ENCODE results near the gene KIAA2012.

KIAA2012 gene

DNA sequence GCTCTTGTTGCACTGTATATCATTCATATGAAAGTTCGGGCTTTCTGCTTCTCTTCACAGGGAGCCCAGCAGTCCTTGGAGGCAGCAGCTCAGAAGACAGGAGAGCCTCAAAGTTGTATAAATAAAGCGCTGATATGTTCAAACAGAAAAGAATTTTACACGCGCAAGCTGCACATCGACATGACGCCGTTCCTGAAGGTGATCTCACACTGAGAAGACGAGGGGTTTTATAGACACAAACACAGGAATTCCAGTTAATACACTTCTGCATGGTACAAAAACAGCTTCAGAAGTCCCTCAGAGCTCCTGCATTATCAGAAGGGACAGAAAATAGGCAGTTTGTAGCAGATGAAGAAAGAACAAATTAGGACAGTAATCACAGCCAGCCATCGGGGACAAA is 81.6 kb downstream of the KIAA2012 start:
- no peak for DNase-seq

DNA sequence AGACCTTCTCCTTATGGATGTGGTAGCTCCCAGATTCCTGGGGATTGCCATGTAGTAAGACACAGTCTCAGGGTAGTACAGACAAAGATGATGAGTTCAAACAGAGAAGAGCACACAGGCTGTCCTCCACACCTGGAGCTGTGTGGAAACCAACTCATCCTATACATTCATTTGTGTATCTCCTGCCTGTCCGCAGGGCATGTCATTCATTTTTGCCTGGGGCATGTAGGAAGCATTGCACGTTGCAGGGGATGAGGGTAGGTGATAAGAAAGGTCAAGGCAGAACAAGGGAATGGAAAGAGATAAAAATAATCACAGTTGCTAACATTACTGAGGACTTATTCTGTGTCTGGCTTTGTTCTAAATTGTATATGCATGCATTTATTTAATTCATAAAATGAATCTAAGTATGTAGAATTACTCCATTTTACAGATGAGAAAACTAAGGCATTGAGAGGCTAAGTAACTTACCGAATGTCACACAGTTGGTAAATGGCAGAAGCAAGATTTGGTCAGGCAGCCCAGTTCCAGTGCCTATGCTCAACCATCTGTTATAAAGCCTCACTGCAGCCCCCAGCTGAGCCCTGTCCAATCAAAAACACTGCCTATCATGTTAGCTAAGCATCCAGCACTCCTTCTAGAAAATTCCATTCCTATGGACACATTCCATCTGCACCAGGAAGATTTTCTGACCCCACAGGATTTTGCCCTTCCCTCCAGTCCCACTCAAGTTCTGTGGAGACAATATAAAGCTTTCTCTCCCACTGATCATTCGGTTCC is 84.3 kb downstream of the KIAA2012 start:
- no peak for DNase-seq

GRCh38 chr2:202158796-202159195 is 85.7 kb downstream of the KIAA2012 start:
- no peak for DNase-seq

DNA sequence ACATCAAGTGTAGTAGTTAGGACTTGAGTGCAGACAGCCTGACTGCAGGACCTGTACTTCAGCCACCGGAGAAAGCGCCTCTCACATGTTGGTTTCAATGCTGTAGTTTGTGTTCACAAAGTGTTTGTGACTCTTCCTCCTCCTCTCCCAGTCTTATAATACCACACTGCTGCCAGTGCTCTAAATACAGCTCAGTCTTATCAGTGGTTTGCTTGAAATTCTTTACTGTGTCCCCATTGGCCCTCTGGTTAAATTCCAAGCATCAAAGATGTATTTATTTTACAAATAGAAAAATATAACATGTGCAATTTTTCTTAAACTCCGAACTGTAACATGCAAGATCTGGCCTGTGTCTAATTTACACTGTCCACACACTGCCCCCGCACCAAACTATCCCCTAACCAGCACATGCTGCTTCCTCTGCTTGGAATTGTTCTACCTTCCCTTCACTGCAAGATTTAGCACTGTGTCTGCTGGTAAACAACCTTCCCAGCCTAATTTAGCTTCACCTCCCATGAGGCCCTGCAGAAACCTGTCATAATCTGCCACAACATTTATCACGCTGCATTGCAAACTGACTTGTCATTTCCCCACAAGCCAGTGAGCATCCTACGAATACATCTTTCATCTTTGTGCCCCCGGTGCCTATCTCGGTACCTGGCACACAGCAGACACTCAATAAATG is 88.2 kb downstream of the KIAA2012 start:
- DNase-seq: no peak

- DNase-seq: no peak
Observed at GRCh38 chr2:202164411-202164810, 91.4 kb downstream of the KIAA2012 start.

GRCh38 chr2:202165208-202165607 is 92.2 kb downstream of the KIAA2012 start:
- no peak for DNase-seq

DNA sequence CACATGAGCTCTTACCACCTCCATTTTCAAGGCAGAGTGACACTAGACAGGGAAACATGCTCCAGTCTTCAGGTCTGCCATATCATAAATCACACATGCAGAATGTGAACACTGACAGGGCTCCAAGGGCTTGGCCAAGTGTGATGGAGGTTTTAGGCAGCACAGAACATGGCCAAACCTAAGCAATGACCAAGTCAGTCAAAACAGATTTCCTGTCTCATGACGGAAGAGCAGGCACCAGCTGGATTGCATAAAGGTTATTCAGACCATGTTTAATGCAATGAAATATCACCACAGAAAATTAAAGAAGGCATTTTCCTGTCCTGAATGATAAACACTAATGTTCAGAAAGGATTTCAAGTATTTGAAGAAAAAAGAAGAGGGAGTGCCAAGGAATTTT is 92.9 kb downstream of the KIAA2012 start:
- DNase-seq: no peak

- no peak for DNase-seq
Observed at GRCh38 chr2:202169131-202169530, 96.1 kb downstream of the KIAA2012 start.

DNA sequence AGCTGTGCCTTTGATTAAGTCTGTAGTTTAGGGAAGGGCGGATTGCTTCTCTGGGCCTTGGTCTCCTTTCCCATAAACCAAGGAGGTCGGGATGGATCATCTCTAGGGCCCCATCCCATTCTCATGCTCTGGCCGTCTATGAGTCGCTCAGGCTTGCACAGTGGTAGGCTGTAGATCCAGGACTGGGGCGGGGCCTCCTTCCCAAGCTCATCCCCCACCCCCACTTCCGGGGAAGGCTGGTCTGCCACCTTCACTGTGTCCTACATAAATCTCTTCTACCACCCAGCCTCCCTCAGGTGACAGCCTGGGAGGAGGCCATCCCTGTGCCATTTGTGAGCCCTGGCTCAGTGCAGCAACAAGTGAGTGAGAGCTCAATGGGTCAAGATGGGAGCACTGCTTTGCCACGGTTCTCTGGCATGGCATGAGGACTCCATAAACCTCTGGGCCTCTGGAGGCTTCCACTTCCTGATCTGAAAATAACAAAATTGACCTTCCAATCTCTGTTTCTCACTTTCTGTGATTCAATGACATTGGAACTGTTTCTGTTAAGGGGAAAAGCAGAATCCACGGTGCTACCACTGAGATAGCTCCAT is 96.9 kb downstream of the KIAA2012 start:
- no peak for DNase-seq

DNA sequence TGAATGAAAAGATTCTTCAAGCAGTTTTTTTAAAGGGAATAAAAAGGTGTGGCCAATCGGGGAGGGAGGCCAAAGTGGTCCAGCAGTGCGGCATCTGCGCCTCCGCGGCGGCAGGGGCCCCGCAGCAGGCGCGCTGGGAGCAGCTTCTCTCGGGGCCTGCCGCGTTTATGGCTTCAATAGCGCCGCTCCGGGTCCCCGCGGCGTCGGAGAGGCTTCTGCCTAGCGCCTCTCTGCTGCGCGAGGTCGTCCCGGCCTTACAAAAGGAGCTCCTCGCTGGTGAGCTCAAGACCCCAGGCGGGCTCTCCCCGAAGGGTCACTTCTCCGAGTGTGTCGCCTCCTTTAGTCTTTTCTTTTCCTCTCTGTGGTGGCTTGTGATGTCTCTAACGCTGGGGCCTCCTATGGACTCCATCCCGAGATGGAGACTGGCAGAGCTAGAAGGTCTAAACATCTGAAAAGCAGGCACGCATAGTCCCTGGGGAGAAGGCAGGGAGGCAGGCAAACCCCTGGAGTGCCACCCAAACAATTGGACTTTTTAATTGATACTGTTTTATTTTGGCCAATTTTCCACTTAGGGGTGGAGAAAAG is 98.3 kb downstream of the KIAA2012 start:
- DNase-seq: no peak

DNA sequence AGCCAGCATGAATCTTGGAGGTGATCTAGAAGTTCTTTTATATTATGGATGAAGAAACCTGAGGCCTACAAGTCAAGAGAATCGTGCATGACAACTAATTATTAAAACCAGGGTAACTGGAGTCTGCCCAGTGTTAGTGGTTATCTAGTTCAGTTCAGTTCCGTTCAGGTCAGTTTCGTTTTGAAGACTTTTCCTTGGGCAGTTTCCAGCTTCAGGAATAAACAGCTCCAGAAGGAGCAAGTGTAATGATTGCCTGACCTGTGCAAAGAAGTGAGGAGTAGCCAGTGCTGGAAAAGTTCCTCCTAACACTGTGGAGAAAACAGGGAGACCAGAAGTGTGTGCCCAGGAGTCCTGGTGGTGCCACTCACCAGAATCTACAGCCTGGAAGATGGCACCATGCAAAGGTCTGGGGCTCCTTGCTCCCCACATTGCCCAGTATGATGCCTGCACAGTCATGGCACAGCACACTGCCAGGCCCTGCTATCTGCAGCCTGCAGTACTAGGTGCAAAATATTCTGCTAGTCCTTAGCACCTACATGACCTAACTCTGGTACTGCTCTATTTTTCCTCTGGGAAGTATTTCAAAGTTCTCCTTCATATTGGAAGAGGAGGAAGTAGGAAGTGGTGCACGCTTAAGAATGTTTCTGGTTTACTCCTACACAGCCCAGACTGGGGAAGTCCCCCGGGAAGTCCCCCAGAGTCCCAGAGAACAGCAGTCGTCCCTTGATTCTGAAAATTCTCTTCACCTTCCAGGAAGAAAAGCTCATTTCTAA is 99.6 kb downstream of the KIAA2012 start:
- peak in 1 of 4 experiments; percentile 6 for DNase-seq

DNA sequence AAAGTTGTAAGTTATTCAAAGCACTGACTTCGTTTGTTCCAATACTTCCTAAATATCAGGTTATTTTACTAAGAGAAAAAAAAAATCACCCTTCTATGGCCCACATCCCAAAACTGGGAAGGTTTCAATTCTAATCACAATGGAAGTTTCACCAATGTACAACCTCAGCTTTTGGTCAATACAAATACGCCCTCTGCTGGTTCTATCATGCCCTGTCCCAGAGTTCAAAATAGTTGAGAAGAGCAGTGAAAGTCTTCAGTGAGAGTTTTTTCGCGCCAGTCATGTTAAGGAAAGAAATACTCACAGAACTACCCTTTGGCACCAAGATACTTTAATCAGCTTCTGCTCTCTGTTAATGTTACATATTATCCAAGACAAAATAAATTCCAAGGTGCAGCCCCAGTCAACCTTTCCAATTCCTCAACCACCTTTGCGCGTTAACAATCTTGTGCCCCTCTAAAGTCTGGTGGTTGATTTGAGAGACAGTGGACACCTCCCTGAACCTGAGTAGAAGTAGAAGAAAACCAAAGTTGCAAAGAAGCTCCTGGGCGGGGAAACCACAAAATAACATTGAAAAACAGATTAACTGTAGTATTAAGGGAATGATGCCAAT is 105.4 kb downstream of the KIAA2012 start:
- peak; percentile 5 to 21 (median 12) for DNase-seq

GRCh38 chr2:202184557-202184956 is 111.5 kb downstream of the KIAA2012 start:
- DNase-seq: no peak

- no peak for DNase-seq
Observed at GRCh38 chr2:202185156-202185555, 112.1 kb downstream of the KIAA2012 start.

DNA sequence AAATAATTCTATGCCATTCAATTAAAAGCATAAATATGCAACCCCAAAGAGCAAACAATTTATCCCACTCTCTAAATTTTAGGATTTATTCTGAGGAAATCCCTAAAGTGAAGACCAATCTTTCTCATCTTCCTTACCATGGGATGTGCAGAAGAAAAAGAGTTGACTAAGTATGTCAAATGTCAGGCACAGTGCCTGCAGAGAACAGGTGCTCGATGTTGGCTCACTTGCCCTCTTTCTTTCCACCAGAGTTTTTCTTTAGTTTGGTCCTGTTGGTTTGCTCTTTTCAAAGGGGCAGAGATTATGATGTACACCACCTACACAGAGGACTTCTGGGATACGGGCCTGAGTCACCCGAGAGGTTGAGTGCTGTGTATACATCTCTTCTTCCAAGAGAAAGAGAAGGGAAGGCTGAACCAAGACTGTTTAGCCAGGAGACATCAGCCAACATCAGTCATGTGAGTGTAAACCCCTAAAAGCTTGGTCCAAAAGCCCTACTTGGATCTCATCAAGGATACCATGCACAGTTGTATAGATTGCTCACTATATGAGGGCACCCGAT is 113.7 kb downstream of the KIAA2012 start:
- no peak for DNase-seq

GRCh38 chr2:202187570-202187969 is 114.5 kb downstream of the KIAA2012 start:
- DNase-seq: no peak

DNA sequence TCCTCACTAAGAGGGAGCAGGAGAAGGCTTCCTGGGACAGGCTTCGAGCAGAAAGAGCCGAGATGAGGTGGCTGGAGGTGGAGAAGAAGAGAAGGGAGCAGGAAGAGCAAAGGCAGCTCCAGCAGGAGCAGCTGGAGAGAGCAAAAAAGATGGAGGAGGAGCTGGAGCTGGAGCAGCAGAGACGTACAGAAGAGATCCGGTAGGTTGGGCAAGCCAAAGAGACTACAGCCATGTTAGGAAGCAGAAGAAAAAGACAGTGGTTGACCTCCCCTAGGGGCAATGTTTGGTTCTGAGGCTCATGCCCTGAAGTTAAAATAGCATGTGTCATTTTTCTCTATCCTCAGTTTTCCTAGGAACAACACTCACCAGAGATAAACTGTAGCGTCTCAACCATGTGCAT is 120.2 kb downstream of the KIAA2012 start:
- no peak for DNase-seq

- DNase-seq: no peak
Observed at GRCh38 chr2:202193881-202194353, 120.9 kb downstream of the KIAA2012 start.

DNA sequence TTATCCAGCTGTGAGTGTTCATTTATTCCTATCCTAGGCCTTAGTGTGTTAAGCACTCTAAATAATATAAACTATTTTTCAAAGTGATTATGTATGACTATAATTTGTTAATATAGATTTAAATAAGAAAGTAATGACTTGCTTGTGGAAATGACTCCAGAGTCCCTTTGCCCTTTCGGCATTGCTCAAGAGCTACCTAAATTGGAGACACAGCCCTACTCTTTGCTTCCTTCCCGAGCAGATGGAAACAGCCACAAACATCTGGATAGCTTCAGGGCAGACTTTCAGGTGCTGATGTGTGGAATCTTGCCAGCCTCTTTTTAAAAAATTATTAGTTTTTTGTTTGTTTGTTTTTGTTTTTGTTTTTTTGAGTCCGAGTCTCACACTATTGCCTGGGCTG is 121.4 kb downstream of the KIAA2012 start:
- DNase-seq: no peak

GRCh38 chr2:202196727-202197126 is 123.7 kb downstream of the KIAA2012 start:
- no peak for DNase-seq

DNA sequence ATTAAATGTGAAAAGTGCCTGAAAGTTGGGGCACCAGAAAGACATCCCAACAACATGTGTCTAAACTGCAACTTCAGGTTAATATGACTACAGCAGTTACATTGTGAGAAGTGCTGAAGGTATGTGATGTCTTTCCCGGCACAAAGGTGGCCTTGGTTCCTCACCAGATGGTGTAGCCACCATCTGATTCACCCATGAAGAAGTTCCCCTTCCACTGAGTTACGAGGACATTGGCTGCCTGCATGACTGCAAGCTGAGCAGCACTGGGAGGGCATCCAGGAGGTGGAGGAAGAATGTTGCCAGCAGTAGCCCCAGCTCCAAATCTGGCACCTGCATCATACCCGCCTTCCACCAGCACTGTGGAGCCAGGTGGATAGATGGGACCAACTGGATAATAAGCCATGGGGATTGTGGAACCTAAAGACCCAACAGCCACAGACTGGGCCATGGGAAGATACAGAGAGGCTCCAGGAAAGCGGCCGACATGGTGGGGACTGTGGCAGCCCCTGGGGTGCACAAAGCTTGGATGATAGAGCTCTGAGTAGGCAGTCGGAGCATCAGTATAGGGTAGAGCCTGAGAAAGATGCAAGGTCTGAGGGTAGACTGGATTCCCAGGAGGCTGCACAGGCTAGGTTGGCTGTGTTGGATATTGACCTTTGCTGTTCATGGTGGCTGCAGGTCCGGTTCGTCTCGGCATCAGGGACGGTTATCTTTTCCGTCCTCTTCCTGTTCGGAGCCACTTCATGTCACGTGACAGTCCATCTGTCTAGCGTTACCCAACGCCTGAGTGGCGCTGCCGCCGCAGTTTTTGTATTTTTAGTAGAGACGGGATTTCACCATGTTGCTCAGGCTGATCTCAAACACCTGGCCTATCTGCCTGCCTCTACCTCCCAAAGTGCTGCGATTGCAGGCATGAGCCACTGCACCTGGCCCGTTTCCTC is 128.4 kb downstream of the KIAA2012 start:
- no peak for DNase-seq
